ENCODE measurements around the gene IGF2. TPM values are rescaled to one million over a fixed set of nuclear protein-coding genes. Genes with fewer than 3 reads are reported as not detected.

Gene IGF2
- total RNA-seq, 1 donor from 2014 or later = 88.2 TPM

- ATAC-seq (no peak), DNase-seq (no peak)
- intact Hi-C loops (cut with micrococcal nuclease) = no loop called here
Measured at GRCh38 chr11:2113776-2114175, 25.4 kb downstream of the IGF2 start.

GRCh38 chr11:2110521-2110920 lies 28.7 kb downstream of the IGF2 start:
- ATAC-seq (no peak), DNase-seq (no peak)
- intact Hi-C loops (cut with micrococcal nuclease) = no loop called here

DNA sequence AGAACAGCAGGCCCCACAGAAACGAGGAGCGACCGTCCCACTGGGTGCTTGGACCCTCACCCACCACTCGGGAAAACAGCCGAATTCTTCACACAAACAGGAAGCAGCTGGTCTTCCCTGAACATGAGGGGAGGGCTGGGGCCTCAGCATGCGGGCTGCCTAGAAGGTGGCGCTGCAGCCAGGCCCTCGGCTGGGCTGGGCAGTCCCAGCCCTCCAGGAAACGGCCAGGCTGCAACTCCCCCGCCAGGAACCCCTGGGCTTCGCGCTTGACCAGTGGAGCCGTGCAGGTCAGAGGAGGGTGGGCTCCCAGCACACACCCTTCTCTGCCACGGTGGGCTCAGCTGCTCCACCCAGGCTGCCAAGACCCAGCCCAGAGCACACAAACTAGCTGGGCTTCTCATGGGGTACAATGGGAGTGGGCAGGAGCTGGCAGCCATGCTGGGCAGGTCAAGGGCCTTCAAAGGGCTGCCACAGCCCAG lies 29.6 kb downstream of the IGF2 start:
- DNase-seq (peak; percentile 46), ATAC-seq (peak; percentile 68)
- intact Hi-C loops (cut with micrococcal nuclease) = no loop called here

DNA sequence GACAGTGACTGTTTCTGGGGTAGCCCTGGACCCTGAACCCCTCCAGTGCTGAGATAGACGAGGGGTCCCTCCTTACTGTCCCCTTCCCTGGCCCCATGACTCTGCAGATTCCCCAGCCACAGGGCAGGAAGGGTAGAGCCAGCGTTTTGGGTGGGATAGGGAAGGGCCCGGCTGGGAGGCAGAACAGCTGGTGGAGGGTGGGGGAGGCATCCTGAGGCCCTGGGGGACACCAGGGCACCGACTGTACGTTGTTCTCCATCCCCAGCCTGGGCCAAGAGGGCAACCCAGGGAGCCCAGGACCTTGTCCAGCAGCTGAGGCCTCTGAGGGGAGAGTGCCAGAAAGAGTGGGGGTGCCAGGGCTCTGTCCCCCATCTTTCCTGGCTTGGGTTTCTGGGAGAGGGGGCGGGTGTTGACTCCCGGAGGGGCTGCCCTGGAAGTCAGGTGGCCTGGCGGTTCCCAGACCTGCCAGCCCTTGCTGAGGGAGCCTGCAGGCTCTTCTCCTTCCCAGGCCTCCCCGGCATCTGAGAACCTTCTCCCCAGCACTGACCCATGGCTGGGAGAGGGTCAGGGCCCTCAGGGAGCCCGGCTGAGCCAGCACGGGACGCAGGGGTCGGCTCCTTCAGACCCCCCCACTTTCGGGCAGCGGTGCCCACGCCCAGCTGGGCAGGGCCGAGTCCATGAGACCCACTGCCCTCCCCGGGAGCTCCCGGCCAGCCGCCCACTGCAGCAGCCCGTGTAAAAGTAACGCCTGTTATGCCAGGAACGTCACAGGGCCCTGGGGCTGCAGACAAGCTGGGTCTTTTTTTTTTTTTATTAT lies 30.3 kb downstream of the IGF2 start:
- intact Hi-C loops (cut with micrococcal nuclease) = no loop called here
- no peak for DNase-seq
- ATAC-seq = peak; percentile 37

DNA sequence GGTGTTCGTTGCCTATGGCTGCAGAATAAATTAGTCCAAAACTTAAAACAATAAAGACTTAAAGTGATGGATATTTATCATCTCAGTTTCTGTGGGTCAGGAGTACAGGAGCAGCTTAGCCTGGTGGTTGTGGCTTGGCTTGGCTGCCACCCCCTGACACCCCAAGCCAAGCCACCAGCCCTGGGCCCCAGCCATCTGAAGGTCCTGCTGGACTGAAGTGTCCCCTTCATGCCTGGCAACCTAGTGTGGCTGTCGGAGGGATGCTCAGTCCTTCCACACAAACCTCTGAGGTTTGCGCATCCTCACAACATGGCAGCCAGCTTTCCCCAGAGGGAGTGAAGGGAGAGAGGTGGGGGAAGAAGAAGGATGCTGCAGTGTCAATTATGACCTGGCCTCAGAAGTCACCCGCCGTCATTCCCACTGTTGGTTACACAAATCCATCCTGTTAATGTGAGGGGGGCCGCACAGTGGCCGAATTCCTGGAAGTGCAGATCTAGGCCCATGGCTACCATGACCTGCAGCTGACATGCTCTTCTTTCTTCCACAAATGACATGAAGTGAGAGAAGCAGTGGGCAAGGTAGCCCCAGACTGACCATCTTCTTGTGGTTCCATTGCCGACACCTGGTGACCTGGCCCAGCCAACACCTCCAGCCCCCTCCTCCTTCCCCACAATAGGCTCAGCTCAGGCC lies 31.1 kb downstream of the IGF2 start:
- intact Hi-C loops (cut with micrococcal nuclease) = no loop called here
- ATAC-seq (no peak), DNase-seq (no peak)

DNA sequence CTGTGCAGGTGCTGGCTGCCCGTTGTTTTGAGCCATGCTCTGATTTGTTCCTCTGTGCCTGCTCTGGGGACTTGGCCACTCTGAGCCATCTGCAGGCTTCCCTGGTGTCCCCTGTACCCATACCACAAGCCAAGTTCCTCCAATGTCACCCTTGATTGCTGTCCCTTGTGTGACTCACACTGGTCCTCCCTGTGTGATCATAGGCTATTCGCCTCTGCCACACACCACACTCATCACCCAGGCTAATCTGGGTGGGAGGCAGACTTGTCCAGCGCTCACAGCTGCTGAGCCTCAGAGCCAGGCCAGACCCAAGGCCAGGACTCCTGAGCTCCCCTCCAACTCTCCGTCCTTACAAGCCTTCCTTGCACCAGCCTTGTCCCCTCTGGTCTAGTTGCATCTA lies 31.7 kb downstream of the IGF2 start:
- ATAC-seq = no peak
- intact Hi-C loops (cut with micrococcal nuclease) = no loop called here

DNA sequence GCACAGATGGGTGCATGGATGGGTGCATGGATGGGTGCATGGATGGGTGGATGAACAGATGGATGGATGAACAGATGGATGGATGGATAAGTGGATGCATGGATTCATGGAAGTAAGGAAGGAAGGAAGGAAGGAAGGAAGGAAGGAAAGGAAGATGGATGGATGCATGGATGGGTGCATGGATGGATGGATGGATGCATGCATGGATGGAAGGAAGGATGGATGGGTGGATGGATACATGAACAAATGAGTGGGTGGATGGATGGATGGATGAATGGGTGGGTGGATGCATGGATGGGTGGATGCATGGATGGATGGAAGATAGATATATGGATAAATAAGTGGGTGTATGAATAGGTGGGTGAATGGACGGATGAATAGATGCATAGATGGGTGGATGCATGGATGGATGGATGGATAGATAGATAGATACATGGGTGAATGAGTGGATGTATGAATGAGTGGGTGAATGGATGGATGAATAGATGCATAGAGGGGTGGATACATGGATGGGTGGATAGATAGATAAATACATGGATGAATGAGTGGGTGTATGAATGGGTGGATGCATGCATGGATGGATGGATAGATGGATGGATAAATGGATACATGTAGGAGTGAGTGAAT lies 32.5 kb downstream of the IGF2 start:
- intact Hi-C loops (cut with micrococcal nuclease) = no loop called here
- DNase-seq (no peak), ATAC-seq (no peak)

More for the DNA sequence above, 31.7 kb downstream of the IGF2 start:
- no peak for DNase-seq

DNA sequence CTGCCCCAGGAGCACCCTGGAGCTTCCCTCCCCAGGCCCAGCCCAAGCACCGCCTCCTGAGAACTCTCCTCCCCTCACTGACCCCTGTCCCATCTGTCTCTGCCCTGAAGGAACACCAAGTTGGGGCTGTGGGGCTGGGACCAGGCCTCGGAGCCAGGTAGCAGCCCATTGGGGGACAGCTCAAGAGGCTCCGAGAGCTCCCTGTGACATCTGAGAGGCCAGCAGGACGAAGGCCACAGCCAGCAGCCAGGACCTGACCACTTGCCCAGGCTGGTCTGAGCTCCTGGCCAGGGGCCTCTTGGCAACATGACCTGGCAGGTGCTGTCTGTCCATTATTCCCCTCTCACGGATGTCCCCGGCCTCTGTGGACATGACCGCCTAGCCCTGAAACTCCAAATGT lies 33.7 kb downstream of the IGF2 start:
- no peak for DNase-seq
- ATAC-seq = no peak
- intact Hi-C loops (cut with micrococcal nuclease) = no loop called here

DNA sequence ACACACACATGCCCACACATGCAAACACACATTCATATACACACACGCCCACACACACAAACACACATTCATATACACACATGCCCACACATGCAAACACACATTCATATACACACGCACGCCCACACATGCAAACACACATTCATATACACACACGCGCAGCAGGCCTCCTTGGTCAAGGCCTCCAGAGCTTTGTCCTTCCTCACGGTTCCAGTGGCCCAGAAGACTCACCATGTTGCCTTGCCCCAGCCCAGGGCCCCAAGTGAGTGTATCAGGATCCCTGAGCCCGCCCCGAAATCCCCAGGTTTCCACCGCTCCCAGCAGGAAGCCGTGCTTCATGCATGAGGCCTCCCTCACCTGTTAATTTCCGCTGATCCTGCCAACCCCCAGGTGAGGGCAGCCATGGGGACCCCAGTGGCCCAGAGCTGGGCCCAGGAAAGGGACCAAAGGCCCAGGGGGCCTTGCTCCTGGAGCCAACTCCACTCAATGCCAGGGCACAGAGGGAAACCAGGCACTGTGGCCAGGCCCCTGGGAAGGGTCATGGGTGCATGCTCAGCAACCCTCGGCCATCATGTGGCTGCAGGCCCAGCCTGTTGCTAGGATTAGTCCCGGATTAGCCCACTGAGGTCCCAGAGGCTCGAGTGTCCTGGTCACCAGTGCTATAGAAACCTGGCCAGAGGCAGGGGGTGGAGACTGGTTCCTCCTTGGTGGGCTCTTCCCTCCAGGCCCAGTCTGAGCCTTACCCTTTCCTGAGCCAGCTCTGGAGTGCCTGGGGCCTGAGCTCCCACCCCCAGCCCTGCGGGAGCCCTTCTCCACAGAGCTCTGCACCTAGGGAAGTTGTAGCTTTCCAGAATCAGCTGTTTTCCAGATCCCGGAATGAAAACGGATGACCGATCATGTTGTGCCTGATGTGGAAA lies 34.4 kb downstream of the IGF2 start:
- no peak for ATAC-seq
- intact Hi-C loops (cut with micrococcal nuclease) = no loop called here
- no peak for DNase-seq

DNA sequence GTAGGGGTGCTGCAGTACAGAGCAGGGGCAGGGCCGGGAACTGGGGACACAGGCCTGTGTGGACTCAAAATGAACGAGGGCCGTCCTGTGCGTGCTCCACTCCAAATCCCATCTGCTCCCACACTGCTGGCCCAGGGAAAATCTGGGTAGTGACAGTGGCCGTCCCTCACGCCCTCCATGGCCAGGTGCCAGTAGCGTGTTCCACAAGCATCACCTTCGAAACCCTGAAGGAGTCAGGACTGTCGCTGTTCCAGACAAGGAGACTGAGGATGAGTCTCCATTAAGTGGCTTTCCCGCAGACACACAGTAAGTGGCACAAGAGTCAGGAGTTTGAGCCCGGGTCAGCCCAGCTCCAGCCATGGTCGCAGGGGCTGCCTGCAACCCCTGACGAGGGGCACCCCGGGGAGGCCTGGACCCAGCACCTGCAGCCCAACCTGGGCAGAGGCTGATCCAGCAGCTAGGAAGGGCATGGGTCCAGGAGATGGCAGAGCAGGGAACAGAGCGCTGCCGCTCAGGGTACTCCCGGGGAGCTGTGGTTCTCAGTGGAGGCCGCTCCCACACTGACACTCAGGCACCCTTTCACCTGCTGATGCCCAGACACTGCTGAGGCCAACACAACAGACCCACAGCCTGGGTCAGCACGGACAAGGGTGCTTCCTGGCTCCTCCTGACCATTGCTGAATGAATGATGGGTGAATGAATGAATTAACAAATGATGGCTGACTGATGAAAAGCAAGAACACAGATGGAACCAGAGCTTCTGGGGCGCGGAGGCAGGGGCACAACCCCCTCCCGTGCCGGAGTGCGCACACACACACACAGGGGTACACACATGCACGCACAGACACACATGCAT lies 35.3 kb downstream of the IGF2 start:
- no peak for ATAC-seq
- DNase-seq = no peak
- intact Hi-C loops (cut with micrococcal nuclease) = no loop called here

DNA sequence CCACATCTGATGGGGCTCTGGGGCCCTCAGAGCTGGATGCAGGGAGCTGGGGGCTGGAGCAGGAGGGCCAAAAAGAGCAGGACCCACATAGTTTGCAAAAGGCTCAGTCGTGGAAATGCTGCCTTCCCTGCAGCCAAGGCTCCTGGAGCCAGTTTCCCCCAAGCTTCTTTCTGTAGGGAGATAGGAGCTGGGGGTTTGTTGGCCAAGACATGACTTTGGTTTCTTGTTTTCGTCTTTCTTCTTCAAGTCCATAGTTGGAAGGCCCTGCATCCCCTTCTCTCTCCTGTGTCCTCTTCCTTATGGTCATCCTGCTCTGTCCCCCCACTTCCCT lies 36.3 kb downstream of the IGF2 start:
- no peak for ATAC-seq
- intact Hi-C loops (cut with micrococcal nuclease) = no loop called here
- DNase-seq = no peak

DNA sequence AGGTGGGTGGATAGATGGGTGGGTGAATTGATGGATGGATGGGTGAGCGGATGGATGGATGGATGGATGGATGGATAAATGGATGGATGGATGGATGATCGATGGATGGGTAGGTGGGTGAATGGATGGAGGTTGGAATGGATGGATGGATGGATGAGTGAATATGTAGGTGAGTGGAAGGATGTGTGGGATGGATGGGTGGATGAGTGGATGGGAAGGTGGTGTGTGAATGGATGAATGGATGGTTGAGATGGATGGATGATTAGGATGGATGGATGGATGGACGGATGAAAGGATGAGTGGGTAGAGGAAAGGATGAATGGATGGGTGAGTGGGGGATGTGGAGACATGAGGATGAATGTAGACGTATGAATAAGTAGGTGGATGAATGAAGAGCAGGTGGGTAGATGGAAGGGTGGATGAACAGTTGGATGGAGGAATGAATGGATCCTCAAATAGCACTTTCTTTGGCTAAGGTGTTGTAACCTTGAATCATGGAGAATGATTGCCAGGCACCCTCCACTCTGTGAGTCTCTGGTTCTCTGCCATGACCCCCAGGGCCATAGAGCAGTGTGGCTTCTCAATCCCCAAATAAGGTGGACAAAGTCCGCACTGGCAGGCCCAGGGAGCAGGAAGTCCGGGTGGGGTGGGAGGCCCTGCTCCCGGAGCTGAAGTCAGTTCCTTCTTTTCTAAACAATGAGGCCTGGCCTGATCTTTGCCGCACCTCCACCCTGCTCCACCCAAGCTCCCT lies 36.9 kb downstream of the IGF2 start:
- DNase-seq = peak; percentile 54
- intact Hi-C loops (cut with micrococcal nuclease) = no loop called here
- peak; percentile 42 for ATAC-seq

DNA sequence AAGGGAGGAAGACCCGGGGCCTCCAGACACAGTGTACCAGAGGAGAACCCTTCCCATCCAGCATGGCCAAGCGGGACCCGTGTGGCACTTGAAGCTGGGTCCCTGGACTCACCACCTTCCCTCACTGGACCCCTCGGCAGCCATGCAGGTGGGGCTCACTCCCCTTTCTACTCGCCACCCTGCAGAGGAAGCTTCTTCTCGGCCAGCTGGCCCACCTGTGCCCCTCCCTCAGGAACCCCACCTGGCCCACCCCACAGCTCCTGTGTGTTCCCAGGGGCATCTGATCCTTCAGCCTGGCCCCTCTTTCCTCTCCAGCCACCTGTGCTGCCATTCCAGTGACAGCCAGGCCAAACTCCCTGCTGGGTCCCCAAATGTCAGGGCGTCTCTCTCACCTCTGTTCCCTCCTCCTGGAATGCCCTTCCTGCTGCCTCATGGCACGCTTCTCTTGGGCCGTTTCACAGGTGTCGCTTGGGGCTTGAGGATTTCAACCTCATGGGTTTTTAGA lies 38.0 kb downstream of the IGF2 start:
- DNase-seq (no peak), ATAC-seq (no peak)
- intact Hi-C loops (cut with micrococcal nuclease) = no loop called here

- intact Hi-C loops (cut with micrococcal nuclease) = no loop called here
- ATAC-seq (peak; percentile 42), DNase-seq (peak; percentile 65)
Measured at GRCh38 chr11:2100361-2101170, 38.6 kb downstream of the IGF2 start.

DNA sequence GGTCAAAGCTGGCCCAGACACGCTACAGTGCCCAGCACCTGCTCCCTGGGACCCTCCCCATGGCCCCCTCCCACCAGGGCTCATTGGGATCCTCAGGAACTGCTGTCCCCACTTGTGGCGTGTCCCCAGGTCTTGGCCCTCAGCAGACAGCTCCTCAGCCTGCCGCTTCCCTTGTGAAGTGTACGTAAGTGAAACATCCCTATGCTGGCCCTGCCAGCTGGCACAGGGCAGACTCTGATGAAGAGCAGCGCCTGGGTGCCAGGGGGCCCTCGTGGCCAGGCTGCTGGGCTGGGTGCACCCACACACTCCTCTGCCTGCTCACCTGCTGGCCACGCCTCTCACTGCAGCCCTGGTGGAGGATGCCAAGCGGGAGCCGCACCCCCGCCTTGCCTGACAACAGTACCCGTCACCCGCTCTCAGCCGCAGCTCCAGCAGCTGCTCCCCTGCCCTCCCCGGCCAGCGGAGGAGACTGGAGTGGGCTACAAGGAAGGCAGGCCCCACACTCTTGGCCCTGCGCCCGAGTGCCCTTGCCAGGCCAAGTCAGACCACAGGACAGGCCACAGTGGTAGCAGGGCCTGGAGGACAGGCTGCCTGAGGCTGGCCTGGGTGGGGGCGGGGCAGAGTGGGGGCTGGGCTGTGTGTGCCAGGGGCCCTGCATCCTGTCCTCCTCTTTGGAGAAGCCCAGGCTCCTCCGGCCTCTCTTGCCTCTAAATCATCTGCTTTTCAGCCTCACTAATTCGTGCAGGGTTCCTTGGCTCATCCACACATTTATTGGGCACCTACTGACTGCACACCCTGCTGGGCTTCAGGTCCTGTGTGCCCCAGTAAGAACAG lies 39.5 kb downstream of the IGF2 start:
- ATAC-seq (peak; percentile 47), DNase-seq (peak; percentile 61)
- intact Hi-C loops (cut with micrococcal nuclease) = no loop called here

Measured in left ventricle myocardium superior (tissue), 1 donor.